Inflammatory macrophage treated with lipopolysaccharide for 4 hours (primary cell): ENCODE measurements around the gene BET1L.
"Not testable (repeated sequence)": the region's sequence is repeated elsewhere in the genome, so short reads cannot be mapped to it uniquely, and the experiment has no call there.

ENCODE experiments used
- DNase-seq: peaks from one replicate; pipeline ENCODE4 v3.0.0-alpha.2; 2020

The BET1L gene

GRCh38 chr11:207208-207862 is at the start of gene BET1L, which contains the start of gene RIC8A:
BET1L (minus strand) TSS chr11:207399; CDS start chr11:207321, 78 bp downstream.
RIC8A (plus strand) TSS chr11:207708; CDS start chr11:208855, 1,147 bp downstream.
- DNase-seq: peak; percentile 98

- DNase-seq: no peak
Observed at GRCh38 chr11:255816-256215, 48.6 kb upstream of the BET1L start.

- DNase-seq: no peak
Observed at GRCh38 chr11:255176-255575, 48.0 kb upstream of the BET1L start.

GRCh38 chr11:253886-254270 is 46.7 kb upstream of the BET1L start:
- DNase-seq: no peak

GRCh38 chr11:253160-253885 is 46.1 kb upstream of the BET1L start:
- no peak for DNase-seq

GRCh38 chr11:252666-253065 is 45.5 kb upstream of the BET1L start:
- no peak for DNase-seq

- no peak for DNase-seq
Observed at GRCh38 chr11:251550-251949, 44.4 kb upstream of the BET1L start.

GRCh38 chr11:250740-251299 is 43.6 kb upstream of the BET1L start:
- peak; percentile 48 for DNase-seq

GRCh38 chr11:250274-250673 is 43.1 kb upstream of the BET1L start:
- no peak for DNase-seq

GRCh38 chr11:249062-249461 is 41.9 kb upstream of the BET1L start:
- no peak for DNase-seq

GRCh38 chr11:244376-244775 is 37.2 kb upstream of the BET1L start:
- DNase-seq: no peak

GRCh38 chr11:241634-242033 is 34.4 kb upstream of the BET1L start:
- no peak for DNase-seq

GRCh38 chr11:240315-240714 is 33.1 kb upstream of the BET1L start:
- DNase-seq: no peak

GRCh38 chr11:238346-238745 is 31.1 kb upstream of the BET1L start:
- DNase-seq: not testable (repeated sequence)

- DNase-seq: peak; percentile 94
Observed at GRCh38 chr11:236774-237767, 29.9 kb upstream of the BET1L start, which contains the start of gene PSMD13. PSMD13 (plus strand) TSS chr11:236976; CDS start chr11:237050, 74 bp downstream.

- DNase-seq: no peak
Observed at GRCh38 chr11:235997-236773, 29.0 kb upstream of the BET1L start, which contains the start of gene SIRT3. SIRT3 (minus strand) TSS chr11:236342; CDS start chr11:236328, 14 bp downstream.

GRCh38 chr11:235609-235996 is 28.4 kb upstream of the BET1L start:
- no peak for DNase-seq

- no peak for DNase-seq
Observed at GRCh38 chr11:235180-235579, 28.0 kb upstream of the BET1L start.

- DNase-seq: no peak
Observed at GRCh38 chr11:232783-233565, 25.8 kb upstream of the BET1L start.

GRCh38 chr11:230431-230830 is 23.2 kb upstream of the BET1L start:
- DNase-seq: no peak

- no peak for DNase-seq
Observed at GRCh38 chr11:227824-228379, 20.7 kb upstream of the BET1L start.
